Common myeloid progenitor, CD34-positive (primary cell): ENCODE measurements around the gene MSMB.
"Not testable (repeated sequence)": the region's sequence is repeated elsewhere in the genome, so short reads cannot be mapped to it uniquely, and the experiment has no call there.

Source experiments
- CTCF ChIA-PET: fragments of 350-600 bp; sonication (Branson Sonifier 250); formaldehyde crosslinking; loops from one replicate; lab custom pipeline; 2021; ENCODE audit warnings: antibody characterized with exemption; lab: Charles Lee
- POLR2A ChIA-PET: fragments of 350-600 bp; sonication (Branson Sonifier 250); formaldehyde crosslinking; loops from one replicate; lab custom pipeline; 2021; ENCODE audit warnings: antibody characterized with exemption; lab: Charles Lee
- DNase-seq, 3 donors: peaks; one replicate each; pipeline versions ENCODE4 v3.0.0 to v3.0.0-alpha.2; 2013
- H3K27ac ChIP-seq, 2 experiments: 1 replicate in 1 of 2; 2 replicates in 1 of 2; pipeline ENCODE4 v1.7.0; 2013; ENCODE audit warnings: inconsistent platforms in 2 of 2, low read length in 2 of 2, mild to moderate bottlenecking in 2 of 2, low read depth in 1 of 2, moderate library complexity in 1 of 2; ENCODE audit not compliant: severe bottlenecking in 2 of 2, insufficient read depth in 1 of 2, poor library complexity in 1 of 2
- H3K27me3 ChIP-seq, 5 experiments: replicated peaks in 2 of 5; 1 replicate in 3 of 5; 2 replicates in 2 of 5; pipeline versions ENCODE4 v1.6.1 to v1.7.0; 2013; ENCODE audit warnings: low read length in 4 of 5, mild to moderate bottlenecking in 2 of 5, moderate library complexity in 2 of 5, inconsistent platforms in 1 of 5; ENCODE audit not compliant: insufficient read depth in 5 of 5, control insufficient read depth in 4 of 5
- H3K36me3 ChIP-seq, 4 experiments: 1 replicate in 2 of 4; 2 replicates in 2 of 4; pipeline versions ENCODE4 v1.6.1 to v1.7.0; 2013; ENCODE audit warnings: low read length in 3 of 4, control low read depth in 1 of 4, mild to moderate bottlenecking in 1 of 4; ENCODE audit not compliant: control insufficient read depth in 4 of 4, insufficient read depth in 4 of 4
- H3K4me1 ChIP-seq, 4 experiments: 1 replicate in 3 of 4; 2 replicates in 1 of 4; pipeline versions ENCODE4 v1.6.1 to v1.7.1; 2013; ENCODE audit warnings: low read length in 3 of 4, mild to moderate bottlenecking in 3 of 4, control low read depth in 1 of 4, inconsistent platforms in 1 of 4, moderate library complexity in 1 of 4; ENCODE audit not compliant: control insufficient read depth in 4 of 4, insufficient read depth in 4 of 4; ENCODE audit errors: control extremely low read depth in 1 of 4
- H3K4me3 ChIP-seq, 7 experiments: 1 replicate in 4 of 7; 2 replicates in 3 of 7; pipeline versions ENCODE4 v1.5.1 to v1.7.0; 2013; ENCODE audit warnings: mild to moderate bottlenecking in 7 of 7, low read length in 6 of 7, moderate library complexity in 6 of 7, inconsistent platforms in 2 of 7, low read depth in 2 of 7, control low read depth in 1 of 7; ENCODE audit not compliant: insufficient read depth in 4 of 7, control insufficient read depth in 1 of 7; ENCODE audit errors: extremely low read depth in 1 of 7
- H3K9me3 ChIP-seq, 5 experiments: 1 replicate in 4 of 5; 2 replicates in 1 of 5; pipeline versions ENCODE4 v1.6.1 to v1.7.1; 2013; ENCODE audit warnings: low read length in 4 of 5, mild to moderate bottlenecking in 2 of 5, inconsistent platforms in 1 of 5, low read depth in 1 of 5, moderate library complexity in 1 of 5; ENCODE audit not compliant: control insufficient read depth in 4 of 5, insufficient read depth in 2 of 5; ENCODE audit errors: control extremely low read depth in 1 of 5
- WGBS: methylation state at CpG from one replicate; pipeline ENCODE4 v1.1.5; 2013; ENCODE audit not compliant: insufficient coverage; 5-methylcytosine and 5-hydroxymethylcytosine counted together

Gene MSMB

DNA sequence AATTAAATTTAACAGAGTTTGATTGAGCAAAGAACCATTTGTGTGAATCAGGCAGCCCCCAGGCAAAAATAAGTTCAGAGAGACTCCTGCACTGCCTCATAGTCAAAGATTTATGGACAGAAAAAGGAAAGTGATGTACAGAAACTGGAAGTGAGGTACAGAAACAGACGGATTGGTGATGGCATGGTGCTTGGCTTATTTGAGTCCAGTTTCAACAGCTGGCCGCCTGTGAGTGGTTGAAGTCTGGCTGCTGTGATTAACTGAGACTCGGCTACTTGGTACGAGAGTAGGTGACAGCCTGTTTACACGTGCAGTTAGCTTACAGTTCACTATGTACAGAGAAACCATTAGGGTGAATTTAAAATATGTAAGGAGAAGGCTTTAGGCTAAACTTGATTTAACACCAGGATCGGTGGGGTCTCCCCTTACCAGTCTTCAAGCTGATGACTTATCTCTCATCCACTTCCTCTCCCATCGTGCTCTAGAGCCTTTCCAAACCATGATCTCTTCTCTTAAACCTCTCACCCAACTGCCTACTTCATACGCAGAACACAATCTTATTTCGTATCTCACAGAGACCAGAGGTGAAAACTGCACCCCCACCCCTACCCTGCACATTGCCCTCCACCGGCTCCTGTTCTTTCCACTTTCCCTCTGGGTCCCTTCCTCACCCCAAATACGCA is 5.0 kb upstream of the MSMB start:
- Histone ChIP-seq H3K27ac (no peak overlapping the region), H3K4me3 (no peak overlapping the region), H3K9me3 (no peaks in the 10 kb centered on the region), H3K4me1 (peaks cover 0 to 35% (median 3%) of the 10 kb centered on the region in 4 experiments), H3K36me3 (no peaks in the 10 kb centered on the region), H3K27me3 (peaks cover 0 to 3% (median 0%) of the 10 kb centered on the region in 5 experiments)
- 31% methylated on average over 8 of the region's 11 CpGs for WGBS
- CTCF ChIA-PET, result interaction anchor here (1.2 to 1.6 kb wide), 3 partner anchors 15 to 29 kb away, joined by 4 read pairs; no protein-coding TSS in a partner anchor
- DNase-seq, result peak in 2 of 3 donors; percentile 52 to 94
- POLR2A ChIA-PET, result no interaction called here

GRCh38 chr10:46049497-46049831 is 3.4 kb upstream of the MSMB start:
- H3K27me3 ChIP-seq, H3K4me3 ChIP-seq, H3K36me3 ChIP-seq, H3K9me3 ChIP-seq, DNase-seq, POLR2A ChIA-PET, H3K27ac ChIP-seq: not testable (repeated sequence)
- H3K4me1 ChIP-seq, result peaks cover 0 to 26% (median 3%) of the 10 kb centered on the region in 4 experiments
- CTCF ChIA-PET, result interaction anchor here (1.6 kb wide), 1 partner anchor 13 kb away, joined by 4 read pairs; no protein-coding TSS in a partner anchor
- 100% methylated on average over 4 of the region's 11 CpGs for WGBS

DNA sequence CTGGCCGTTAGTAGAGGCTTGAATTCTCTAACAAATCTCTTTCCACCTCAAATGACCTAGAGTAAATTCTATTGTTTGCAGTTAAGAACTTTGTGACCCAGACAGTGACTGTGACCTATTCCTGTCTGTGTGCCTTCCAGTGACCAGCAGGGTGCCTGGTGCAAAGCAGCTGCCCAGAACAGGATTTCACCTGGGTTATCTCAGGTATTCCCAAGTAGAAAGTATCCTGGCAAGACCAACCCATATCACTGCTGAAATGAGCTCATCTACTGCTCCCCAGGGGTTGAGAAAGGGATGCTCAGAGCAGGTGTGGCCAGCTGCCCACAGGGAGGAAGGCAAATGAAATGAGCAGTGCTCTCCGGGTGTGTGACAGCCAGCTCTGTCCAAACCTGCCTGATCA is 2.1 kb upstream of the MSMB start:
- H3K36me3 ChIP-seq, result no peaks in the 10 kb centered on the region
- ChIA-PET POLR2A (no interaction called here), CTCF (interaction anchor here (0.7 kb wide), 1 partner anchor 15 kb away, joined by 3 read pairs; no protein-coding TSS in a partner anchor)
- H3K9me3 ChIP-seq, result no peaks in the 10 kb centered on the region
- DNase-seq, result no peak
- no peak overlapping the region for H3K4me3 ChIP-seq
- 88% methylated on average over 1 of the region's 2 CpGs for WGBS
- H3K27ac ChIP-seq, result no peak overlapping the region
- peaks cover 0 to 3% (median 0%) of the 10 kb centered on the region in 5 experiments for H3K27me3 ChIP-seq
- peaks cover 0 to 14% (median 1%) of the 10 kb centered on the region in 4 experiments for H3K4me1 ChIP-seq

DNA sequence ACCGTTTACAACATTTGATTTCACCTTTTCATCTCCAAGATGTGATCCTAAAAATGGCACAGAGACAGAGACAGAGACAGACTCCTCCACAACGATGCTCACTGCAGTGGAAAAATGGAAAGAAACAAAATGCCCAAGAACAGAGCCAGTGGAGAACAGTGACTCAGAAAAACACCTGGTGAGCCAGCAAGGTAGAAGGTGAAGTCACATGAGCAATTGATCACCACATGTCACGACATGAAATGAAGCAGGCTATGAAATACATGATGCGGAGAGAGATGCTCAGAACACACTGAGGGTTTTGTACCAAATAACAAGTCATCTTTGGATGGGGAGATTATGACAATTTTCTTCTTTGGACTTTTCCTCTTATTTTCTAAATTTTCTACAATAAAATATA is 3.5 kb downstream of the MSMB start:
- ChIA-PET CTCF (no interaction called here), POLR2A (no interaction called here)
- Histone ChIP-seq H3K27ac (no peak overlapping the region), H3K27me3 (peaks cover 0 to 3% (median 0%) of the 10 kb centered on the region in 5 experiments), H3K36me3 (no peaks in the 10 kb centered on the region), H3K9me3 (no peaks in the 10 kb centered on the region), H3K4me3 (no peak overlapping the region), H3K4me1 (no peaks in the 10 kb centered on the region)
- 93% methylated on average over 4 of the region's 4 CpGs for whole genome bisulfite sequencing
- DNase-seq, result no peak

- Histone ChIP-seq H3K4me1 (peaks cover 0 to 7% (median 1%) of the 10 kb centered on the region in 4 experiments), H3K9me3 (no peaks in the 10 kb centered on the region), H3K36me3 (no peaks in the 10 kb centered on the region), H3K4me3 (no peak overlapping the region), H3K27ac (no peak overlapping the region), H3K27me3 (no peaks in the 10 kb centered on the region)
- ChIA-PET POLR2A (interaction anchor here (0.7 kb wide), 1 partner anchor 14 kb away, joined by 3 read pairs; no protein-coding TSS in a partner anchor), CTCF (interaction anchor here (1.4 kb wide), 1 partner anchor 29 kb away, joined by 3 read pairs; no protein-coding TSS in a partner anchor)
- 97% methylated on average over 3 of the region's 3 CpGs for WGBS
- no peak for DNase-seq
These were observed 6.1 kb downstream of the MSMB start for GRCh38 chr10:46040004-46040403.

DNA sequence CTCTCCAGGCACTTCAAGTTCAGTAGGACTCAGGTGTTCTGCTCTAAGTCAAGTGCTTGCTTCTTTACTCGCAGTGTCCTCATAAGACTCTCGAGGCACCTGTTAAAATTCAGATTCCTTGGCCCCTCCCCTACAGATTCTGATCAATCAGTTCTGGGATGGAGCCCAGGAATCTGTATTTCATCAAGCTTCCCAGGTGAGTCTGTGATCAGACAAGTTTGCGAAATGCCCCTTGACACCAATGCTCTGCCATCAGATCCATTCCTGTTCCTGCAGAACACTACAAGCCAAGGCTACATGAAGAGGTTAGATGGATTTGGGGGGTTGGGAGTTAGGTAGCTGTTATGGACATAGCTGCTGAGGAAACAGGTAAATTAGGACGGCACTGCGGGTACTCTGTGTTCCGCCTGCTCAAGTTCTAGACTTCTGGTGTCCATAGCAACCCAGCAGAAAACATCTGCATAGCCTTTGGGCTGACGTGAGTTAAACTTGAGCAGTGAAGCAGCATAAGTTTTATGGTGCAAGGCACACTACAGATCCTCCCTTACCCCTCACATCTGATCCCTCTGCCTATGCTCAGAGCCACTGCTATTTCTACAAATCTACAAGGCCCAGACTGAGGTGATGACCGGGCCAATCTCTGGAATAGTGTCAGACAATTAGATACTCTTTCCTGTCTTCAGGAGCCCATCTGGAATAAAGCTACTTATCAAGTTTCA is 8.8 kb downstream of the MSMB start:
- ChIA-PET CTCF (interaction anchor here (0.9 to 1.6 kb wide), 3 partner anchors 10 to 524 kb away, joined by 3 to 5 read pairs (median 3); no protein-coding TSS in a partner anchor), POLR2A (no interaction called here)
- H3K4me3 ChIP-seq, result no peak overlapping the region
- no peaks in the 10 kb centered on the region for H3K27me3 ChIP-seq
- H3K27ac ChIP-seq, result no peak overlapping the region
- H3K9me3 ChIP-seq, result no peaks in the 10 kb centered on the region
- no peak for DNase-seq
- WGBS, result 100% methylated on average over 4 of the region's 8 CpGs
- peaks cover 0 to 16% (median 7%) of the 10 kb centered on the region in 4 experiments for H3K4me1 ChIP-seq
- no peaks in the 10 kb centered on the region for H3K36me3 ChIP-seq
